Mesenteric fat pad (tissue), 1 donor: ENCODE data around the gene SOHLH2. TPM values are rescaled to one million over a fixed set of nuclear protein-coding genes. Genes with fewer than 3 reads are reported as not detected.

ENCODE experiments used
- DNase-seq: peaks from one replicate; pipeline ENCODE4 v3.0.0-alpha.2; 2020; ENCODE audit warnings: low spot score
- total RNA-seq: library from RNA; stranded (reverse); fragmentation: NEBNext Ultra II Directional; extraction: Animal tissue kit (Norgen Biotek cat#: 25700); gene quantifications from one replicate; pipeline ENCODE4 v1.2.1, GENCODE V29; 2021
- donor health status: DM: yes; HTN: yes; CAD: no.

SOHLH2 gene
- total RNA-seq, 1 donor from 2014 or later: not detected

- no peak for DNase-seq
Measured at GRCh38 chr13:36132376-36132775, 82.0 kb downstream of the SOHLH2 start.

GRCh38 chr13:36131931-36132297, 82.4 kb downstream of the SOHLH2 start:
- no peak for DNase-seq

GRCh38 chr13:36131222-36131930, 83.0 kb downstream of the SOHLH2 start, which contains the start of gene DCLK1:
TSS of gene DCLK1 (minus strand) at chr13:36131382.
- DNase-seq: no peak

- no peak for DNase-seq
Measured at GRCh38 chr13:36130552-36131221, 83.7 kb downstream of the SOHLH2 start.

- no peak for DNase-seq
Measured at GRCh38 chr13:36130193-36130551, 84.2 kb downstream of the SOHLH2 start.

- DNase-seq: no peak
Measured at GRCh38 chr13:36129539-36129938, 84.8 kb downstream of the SOHLH2 start.

GRCh38 chr13:36126491-36126890, 87.9 kb downstream of the SOHLH2 start:
- no peak for DNase-seq

GRCh38 chr13:36125841-36126240, 88.5 kb downstream of the SOHLH2 start:
- DNase-seq: no peak

GRCh38 chr13:36124236-36124822, 90.0 kb downstream of the SOHLH2 start:
- DNase-seq: no peak

Other genes starting within 250 kb of the SOHLH2 start
- 24.3 TPM for gene DCLK1, start 83.2 kb downstream of the SOHLH2 start, total RNA-seq
- gene CCDC169, start 83.3 kb upstream of the SOHLH2 start, total RNA-seq: 0.48 TPM
- 101 TPM for gene SPART, start 131.8 kb upstream of the SOHLH2 start, total RNA-seq
- gene CCNA1, start 217.9 kb upstream of the SOHLH2 start, total RNA-seq: 0.71 TPM